Mesodermal cell (in vitro differentiated cells): ENCODE data around the gene ACKR4.

Source experiments
- H3K27ac ChIP-seq: 2 replicates; pipeline ENCODE4 v1.7.0; 2013; ENCODE audit warnings: mild to moderate bottlenecking, low read depth, low read length, moderate library complexity; ENCODE audit not compliant: severe bottlenecking
- H3K36me3 ChIP-seq: 2 replicates; pipeline ENCODE4 v1.7.1; 2013; ENCODE audit warnings: mild to moderate bottlenecking, low read length, moderate library complexity; ENCODE audit not compliant: control insufficient read depth, insufficient read depth
- H3K4me1 ChIP-seq: one replicate; pipeline ENCODE4 v1.7.1; 2013; ENCODE audit warnings: mild to moderate bottlenecking, low read length; ENCODE audit not compliant: insufficient read depth, control insufficient read depth, poor library complexity, severe bottlenecking
- H3K4me3 ChIP-seq: 2 replicates; pipeline ENCODE4 v1.7.0; 2013; ENCODE audit warnings: low read length, control low read depth, mild to moderate bottlenecking; ENCODE audit not compliant: insufficient read depth, poor library complexity, severe bottlenecking; ENCODE audit errors: extremely low read depth
- H3K9me3 ChIP-seq: 2 replicates; pipeline ENCODE4 v1.7.1; 2013; ENCODE audit warnings: mild to moderate bottlenecking, low read length, moderate library complexity; ENCODE audit not compliant: control insufficient read depth
- WGBS, 2 experiments: methylation state at CpG; one replicate each; pipeline ENCODE4 v1.1.5; 2013; ENCODE audit warnings: missing lambda C conversion rate in 2 of 2; ENCODE audit not compliant: insufficient coverage in 2 of 2; 5-methylcytosine and 5-hydroxymethylcytosine counted together

Gene ACKR4

GRCh38 chr3:132563420-132564069 lies 33.5 kb upstream of the ACKR4 start:
- H3K36me3 ChIP-seq: no peaks in the 10 kb centered on the region
- H3K27ac ChIP-seq: no peak overlapping the region
- no CpG with 5 or more reads among the region's 4 CpGs for WGBS, 2 experiments
- H3K4me3 ChIP-seq: no peak overlapping the region
- H3K9me3 ChIP-seq: no peaks in the 10 kb centered on the region
- H3K4me1 ChIP-seq: no peaks in the 10 kb centered on the region

DNA sequence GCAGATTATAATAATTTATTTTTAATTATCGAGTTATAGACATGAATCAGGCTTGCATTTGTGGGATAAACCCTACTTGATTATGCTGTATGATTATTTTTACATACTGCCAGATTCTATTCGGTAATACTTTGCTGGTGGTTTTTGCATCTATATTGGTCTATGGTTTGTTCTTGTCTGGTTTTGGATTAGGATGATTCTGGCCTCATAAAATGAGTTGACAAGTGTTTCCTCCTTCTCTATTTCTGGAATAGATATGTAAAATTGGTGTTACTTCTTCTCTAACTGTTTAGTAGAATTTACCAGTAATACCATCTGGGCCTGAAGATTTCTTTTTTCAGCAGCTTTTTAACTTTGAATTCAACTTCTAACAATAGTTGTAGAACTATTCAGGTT lies 33.0 kb upstream of the ACKR4 start:
- no peak overlapping the region for H3K27ac ChIP-seq
- no peaks in the 10 kb centered on the region for H3K9me3 ChIP-seq
- WGBS, 2 experiments: no CpG with 5 or more reads among the region's 2 CpGs
- no peaks in the 10 kb centered on the region for H3K4me1 ChIP-seq
- no peak overlapping the region for H3K4me3 ChIP-seq
- no peaks in the 10 kb centered on the region for H3K36me3 ChIP-seq

DNA sequence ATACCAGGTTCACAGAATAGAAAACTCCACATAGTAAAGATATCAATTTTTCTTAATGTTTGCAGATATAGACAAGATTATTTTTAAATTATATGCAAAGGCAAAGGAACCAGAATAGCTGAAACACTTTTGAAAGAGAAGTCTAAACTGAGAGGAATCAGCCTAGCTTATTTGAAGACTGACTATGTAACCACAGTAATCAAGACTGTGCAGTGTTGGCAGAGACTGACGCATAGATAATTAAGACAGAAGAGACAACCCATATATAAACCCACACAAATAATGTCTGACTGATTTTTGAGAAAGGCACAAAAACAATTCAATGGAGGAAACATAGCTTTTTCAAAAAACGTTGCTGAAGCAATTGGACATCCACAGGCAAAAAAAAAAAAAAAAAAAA lies 28.6 kb upstream of the ACKR4 start:
- H3K27ac ChIP-seq: no peak overlapping the region
- H3K9me3 ChIP-seq: peaks cover 3% of the 10 kb centered on the region
- H3K4me3 ChIP-seq: no peak overlapping the region
- H3K4me1 ChIP-seq: no peaks in the 10 kb centered on the region
- H3K36me3 ChIP-seq: peaks cover 13% of the 10 kb centered on the region
- WGBS, 2 experiments: 100% methylated on average over 1 of the region's 2 CpGs

DNA sequence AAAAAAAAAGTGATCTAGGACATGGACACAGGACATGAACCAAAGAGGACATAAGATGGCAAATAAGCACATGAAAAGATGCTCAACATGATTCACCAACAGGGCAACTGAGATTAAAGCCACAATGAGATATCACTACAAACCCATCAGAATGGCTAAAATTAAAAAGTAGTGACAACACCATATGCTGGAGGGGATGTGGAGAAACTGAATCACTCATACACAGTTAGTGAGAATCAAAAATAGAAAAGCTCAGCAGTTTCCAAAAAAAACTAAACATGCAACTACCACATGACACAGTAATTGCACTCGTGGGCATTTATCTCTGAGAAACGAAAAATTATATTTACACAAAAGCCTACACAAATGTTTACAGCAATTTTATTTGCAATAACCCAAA lies 27.9 kb upstream of the ACKR4 start:
- Histone ChIP-seq H3K27ac (no peak overlapping the region), H3K4me3 (no peak overlapping the region), H3K9me3 (peaks cover 3% of the 10 kb centered on the region), H3K4me1 (no peaks in the 10 kb centered on the region), H3K36me3 (peaks cover 13% of the 10 kb centered on the region)
- 85 to 93% methylated on average over 2 of the region's 2 CpGs for WGBS, 2 experiments

- Histone ChIP-seq H3K27ac (no peak overlapping the region), H3K9me3 (peaks cover 3% of the 10 kb centered on the region), H3K4me3 (no peak overlapping the region), H3K36me3 (peaks cover 13% of the 10 kb centered on the region), H3K4me1 (no peaks in the 10 kb centered on the region)
- WGBS, 2 experiments: no CpG with 5 or more reads among the region's 1 CpG
Measured at GRCh38 chr3:132569580-132569979, 27.5 kb upstream of the ACKR4 start.

GRCh38 chr3:132570016-132570415 lies 27.1 kb upstream of the ACKR4 start:
- H3K9me3 ChIP-seq: peaks cover 3% of the 10 kb centered on the region
- peaks cover 16% of the 10 kb centered on the region for H3K36me3 ChIP-seq
- no peaks in the 10 kb centered on the region for H3K4me1 ChIP-seq
- H3K4me3 ChIP-seq: no peak overlapping the region
- WGBS, 2 experiments: no CpG with 5 or more reads among the region's 2 CpGs
- no peak overlapping the region for H3K27ac ChIP-seq

DNA sequence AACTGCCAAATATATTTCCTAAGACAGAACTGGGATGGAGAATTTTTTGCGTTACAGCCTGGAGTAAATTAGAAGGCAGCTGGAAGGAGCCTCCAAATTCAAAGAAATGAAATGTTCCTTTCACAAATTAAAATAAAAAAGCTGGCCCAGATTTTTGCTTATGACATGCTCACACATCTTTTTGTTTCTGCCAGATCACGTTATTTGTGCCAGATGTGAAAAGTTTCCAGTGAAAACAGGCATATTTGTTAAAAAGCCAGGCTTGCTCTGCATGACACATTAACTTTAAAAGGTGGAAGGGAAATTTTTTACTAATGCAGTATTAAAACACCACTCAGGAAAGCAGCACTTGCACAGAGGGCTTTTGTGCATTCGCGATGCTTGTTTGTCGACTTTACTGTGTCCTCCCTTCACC lies 23.3 kb upstream of the ACKR4 start:
- Histone ChIP-seq H3K9me3 (peaks cover 3% of the 10 kb centered on the region), H3K4me3 (no peak overlapping the region), H3K27ac (no peak overlapping the region), H3K36me3 (peaks cover 20% of the 10 kb centered on the region), H3K4me1 (no peaks in the 10 kb centered on the region)
- 86% methylated on average over 1 of the region's 5 CpGs; no CpG with 5 or more reads in 1 of the 2 experiments for WGBS, 2 experiments

- Histone ChIP-seq H3K4me1 (no peaks in the 10 kb centered on the region), H3K27ac (no peak overlapping the region), H3K4me3 (no peak overlapping the region), H3K36me3 (peaks cover 2% of the 10 kb centered on the region), H3K9me3 (no peaks in the 10 kb centered on the region)
- 83% methylated on average over 1 of the region's 1 CpG; no CpG with 5 or more reads in 1 of the 2 experiments for WGBS, 2 experiments
Measured at GRCh38 chr3:132587401-132587800, 9.7 kb upstream of the ACKR4 start.

GRCh38 chr3:132592216-132592615 lies 4.9 kb upstream of the ACKR4 start:
- peaks cover 4% of the 10 kb centered on the region for H3K4me1 ChIP-seq
- peaks cover 2% of the 10 kb centered on the region for H3K36me3 ChIP-seq
- H3K4me3 ChIP-seq: no peak overlapping the region
- no peak overlapping the region for H3K27ac ChIP-seq
- H3K9me3 ChIP-seq: no peaks in the 10 kb centered on the region

- no peaks in the 10 kb centered on the region for H3K9me3 ChIP-seq
- peaks cover 4% of the 10 kb centered on the region for H3K4me1 ChIP-seq
- peaks cover 2% of the 10 kb centered on the region for H3K36me3 ChIP-seq
- WGBS, 2 experiments: no CpG with 5 or more reads among the region's 1 CpG
- H3K4me3 ChIP-seq: no peak overlapping the region
- no peak overlapping the region for H3K27ac ChIP-seq
Measured at GRCh38 chr3:132593241-132593946, 3.7 kb upstream of the ACKR4 start.

GRCh38 chr3:132593947-132594323 lies 3.1 kb upstream of the ACKR4 start:
- no peak overlapping the region for H3K27ac ChIP-seq
- peaks cover 4% of the 10 kb centered on the region for H3K4me1 ChIP-seq
- H3K36me3 ChIP-seq: peaks cover 2% of the 10 kb centered on the region
- H3K4me3 ChIP-seq: no peak overlapping the region
- no peaks in the 10 kb centered on the region for H3K9me3 ChIP-seq
- WGBS, 2 experiments: no CpG with 5 or more reads among the region's 3 CpGs
